HCT116 (cell line): ENCODE results near the gene MYOM1. TPM values are rescaled to one million over a fixed set of nuclear protein-coding genes. Genes with fewer than 3 reads are reported as not detected.

Source experiments
- ATAC-seq: fragments of 200-7000 bp; cut with Tn5 transposase; 2 replicates; pipeline ENCODE4 v1.9.1; 2020; ENCODE audit warnings: mild to moderate bottlenecking, moderate library complexity
- BruUV-seq: library from RNA; stranded (reverse); fragments of 400-500 nt; replicated peaks from 2 replicates; lab custom pipeline; 2021; lab: Mats Ljungman, UMichigan
- CTCF ChIA-PET: fragments of 300-600 bp; sonication (Branson Sonifier 250); formaldehyde crosslinking; loops from one replicate; lab custom pipeline; 2021; ENCODE audit warnings: antibody characterized with exemption; lab: Charles Lee
- POLR2A ChIA-PET: fragments of 300-600, 350-600 bp; sonication (Branson Sonifier 250); formaldehyde crosslinking; loops from one replicate; lab custom pipeline; 2021; ENCODE audit warnings: antibody characterized with exemption; lab: Charles Lee
- RAD21 ChIA-PET, 2 experiments: fragments of 300-600 bp; sonication (Branson Sonifier 250); formaldehyde crosslinking; loops; one replicate each; lab custom pipeline; 2023; ENCODE audit warnings: low total read pairs in 2 of 2; ENCODE audit not compliant: uncharacterized antibody in 2 of 2, unreplicated experiment in 2 of 2, low non-redundant PET in 1 of 2; lab: Charles Lee
- DNase-seq: peaks from one replicate; pipeline ENCODE4 v3.0.0-alpha.2; 2010; ENCODE audit warnings: low read depth, low spot score
- H2AFZ ChIP-seq: fragments of 200-600 bp; shearing (Covaris generic), sonication (generic); 2 replicates; pipeline ENCODE4 v1.6.1; 2017; ENCODE audit warnings: low read depth, mixed run types, mixed read lengths, antibody characterized with exemption, low read length; ENCODE audit not compliant: poor library complexity, severe bottlenecking
- H3K27ac ChIP-seq: 2 replicates; pipeline ENCODE4 v1.5.1; 2012; ENCODE audit warnings: low read depth, low read length
- H3K27me3 ChIP-seq: fragments of 200-600 bp; sonication (generic); 2 replicates; pipeline ENCODE4 v1.6.1; 2016; ENCODE audit warnings: mixed run types, low read length, mixed read lengths; ENCODE audit not compliant: insufficient read depth
- H3K36me3 ChIP-seq, 2 experiments: fragments of 200-500 bp in 1 of 2; fragments of 200-600 bp in 1 of 2; sonication (Bioruptor generic) in 1 of 2; sonication (generic) in 1 of 2; 2 replicates each; pipeline versions ENCODE4 v1.5.1 to v1.6.1; 2014 to 2016; ENCODE audit warnings: low read length in 2 of 2, inconsistent platforms in 1 of 2, mixed read lengths in 1 of 2, mixed run types in 1 of 2; ENCODE audit not compliant: insufficient read depth in 2 of 2, control insufficient read depth in 1 of 2
- H3K4me1 ChIP-seq, 2 experiments: fragments of 200-600 bp in 1 of 2; sonication (generic) in 1 of 2; 2 replicates each; pipeline versions ENCODE4 v1.5.1 to v1.6.1; 2012 to 2017; ENCODE audit warnings: low read length in 2 of 2, inconsistent platforms in 1 of 2, mild to moderate bottlenecking in 1 of 2, mixed read lengths in 1 of 2, mixed run types in 1 of 2, moderate library complexity in 1 of 2; ENCODE audit not compliant: insufficient read depth in 2 of 2, control insufficient read depth in 1 of 2
- H3K4me2 ChIP-seq: fragments of 200-600 bp; sonication (generic); 2 replicates; pipeline ENCODE4 v1.6.1; 2017; ENCODE audit warnings: mixed run types, low read length, mixed read lengths
- H3K4me3 ChIP-seq, 2 experiments: fragments of 200-600 bp in 1 of 2; sonication (generic) in 1 of 2; replicated peaks in 1 of 2; 2 replicates each; pipeline ENCODE4 v1.5.1; 2011 to 2016; ENCODE audit warnings: low read length in 2 of 2, control low read depth in 1 of 2, low read depth in 1 of 2, mild to moderate bottlenecking in 1 of 2, mixed read lengths in 1 of 2, mixed run types in 1 of 2
- H3K79me2 ChIP-seq: fragments of 200-600 bp; sonication (generic); 2 replicates; pipeline ENCODE4 v1.6.1; 2017; ENCODE audit warnings: mild to moderate bottlenecking, mixed run types, low read length, moderate library complexity, mixed read lengths; ENCODE audit not compliant: insufficient read depth
- H3K9ac ChIP-seq: fragments of 200-600 bp; sonication (generic); 2 replicates; pipeline ENCODE4 v1.6.1; 2016; ENCODE audit warnings: low read length, mixed read lengths
- H3K9me2 ChIP-seq: fragments of 200-600 bp; sonication (generic), shearing (Covaris generic); 2 replicates; pipeline ENCODE4 v1.6.1; 2017; ENCODE audit warnings: mixed run types, mild to moderate bottlenecking, moderate library complexity; ENCODE audit not compliant: insufficient read depth
- H3K9me3 ChIP-seq, 2 experiments: fragments of 200-500 bp in 1 of 2; fragments of 200-600 bp in 1 of 2; sonication (Bioruptor generic) in 1 of 2; sonication (generic) in 1 of 2; 2 replicates each; pipeline ENCODE4 v1.6.1; 2014 to 2017; ENCODE audit warnings: low read length in 2 of 2, mixed read lengths in 2 of 2, inconsistent platforms in 1 of 2, low read depth in 1 of 2, mild to moderate bottlenecking in 1 of 2, mixed run types in 1 of 2, moderate library complexity in 1 of 2; ENCODE audit not compliant: control insufficient read depth in 1 of 2, insufficient read depth in 1 of 2
- H4K20me1 ChIP-seq: fragments of 200-600 bp; sonication (generic), shearing (Covaris generic); 2 replicates; pipeline ENCODE4 v1.6.1; 2017; ENCODE audit warnings: mixed run types, mild to moderate bottlenecking, moderate library complexity; ENCODE audit not compliant: insufficient read depth
- ELF1 ChIP-seq: IDR thresholded peaks from 2 replicates; pipeline ENCODE4 v1.6.1; 2012; ENCODE audit warnings: low read depth, borderline replicate concordance
- intact Hi-C: fragments of 100-400 bp; cut with micrococcal nuclease; formaldehyde crosslinking; loops from 2 replicates; pipeline ENCODE4 v1.10.0; 2022
- total RNA-seq: library from RNA; stranded (reverse); gene quantifications from one replicate; pipeline ENCODE4 v1.2.1, GENCODE V29; 2021; ENCODE audit not compliant: unreplicated experiment
- TF ChIP-seq, protein P1 (sequence below): IDR thresholded peaks from 2 replicates; pipeline ENCODE4 v1.6.1; 2012; ENCODE audit warnings: low read depth

MYOM1 gene
- total RNA-seq, 1 experiment from 2014 or later, result 0.52 TPM

DNA sequence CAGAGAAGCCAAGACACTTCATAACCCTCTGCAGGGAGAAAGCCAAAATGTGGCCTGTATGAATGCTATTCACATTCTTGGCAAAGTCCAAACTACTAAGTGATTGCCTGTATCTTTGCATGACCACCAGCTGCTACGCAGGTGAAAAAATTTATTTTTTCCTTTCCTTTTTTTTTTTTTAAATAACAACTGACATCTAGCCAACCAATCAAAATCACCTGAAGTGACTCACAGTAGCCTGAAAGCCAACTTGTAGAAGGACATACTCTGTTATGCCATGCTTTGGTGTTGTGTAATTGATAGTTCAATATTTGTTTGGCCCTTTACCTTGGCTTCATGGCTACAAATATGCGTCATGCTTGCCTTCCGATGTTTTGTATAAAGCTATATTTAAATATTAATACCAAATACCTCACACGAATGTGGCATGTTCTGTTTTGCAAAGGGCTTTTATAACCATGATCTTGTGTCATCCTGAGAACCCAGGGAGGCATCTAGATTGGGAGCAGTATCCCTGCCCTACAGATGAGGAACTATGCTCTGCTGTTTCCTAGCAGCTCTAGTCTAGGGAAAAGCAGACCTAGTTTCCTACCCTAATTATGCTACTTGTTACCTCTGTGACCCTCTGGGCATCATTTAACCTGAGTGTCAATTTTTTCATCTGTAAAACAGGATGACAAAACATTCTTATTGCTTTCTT, 102.1 kb downstream of the MYOM1 start:
- POLR2A ChIA-PET, result no interaction called here
- CTCF ChIA-PET, result interaction anchor here (0.6 to 2.6 kb wide), 2 partner anchors 11 to 34 kb away, joined by 3 to 20 read pairs; no protein-coding TSS in a partner anchor
- no peak overlapping the region for H3K4me2 ChIP-seq

More for the DNA sequence above, 102.1 kb downstream of the MYOM1 start:
- RAD21 ChIA-PET, result no interaction called here
- Histone ChIP-seq H3K36me3 (no peaks in the 10 kb centered on the region), H3K9ac (no peak overlapping the region), H3K9me3 (no peaks in the 10 kb centered on the region), H2AFZ (no peak overlapping the region), H4K20me1 (no peaks in the 10 kb centered on the region; the same call in 1 of the 2 replicates), H3K27me3 (no peaks in the 10 kb centered on the region)
- DNase-seq (no peak), ATAC-seq (no peak)
- no TSS peak for BruUV-seq
- TF ChIP-seq, protein P1, sequence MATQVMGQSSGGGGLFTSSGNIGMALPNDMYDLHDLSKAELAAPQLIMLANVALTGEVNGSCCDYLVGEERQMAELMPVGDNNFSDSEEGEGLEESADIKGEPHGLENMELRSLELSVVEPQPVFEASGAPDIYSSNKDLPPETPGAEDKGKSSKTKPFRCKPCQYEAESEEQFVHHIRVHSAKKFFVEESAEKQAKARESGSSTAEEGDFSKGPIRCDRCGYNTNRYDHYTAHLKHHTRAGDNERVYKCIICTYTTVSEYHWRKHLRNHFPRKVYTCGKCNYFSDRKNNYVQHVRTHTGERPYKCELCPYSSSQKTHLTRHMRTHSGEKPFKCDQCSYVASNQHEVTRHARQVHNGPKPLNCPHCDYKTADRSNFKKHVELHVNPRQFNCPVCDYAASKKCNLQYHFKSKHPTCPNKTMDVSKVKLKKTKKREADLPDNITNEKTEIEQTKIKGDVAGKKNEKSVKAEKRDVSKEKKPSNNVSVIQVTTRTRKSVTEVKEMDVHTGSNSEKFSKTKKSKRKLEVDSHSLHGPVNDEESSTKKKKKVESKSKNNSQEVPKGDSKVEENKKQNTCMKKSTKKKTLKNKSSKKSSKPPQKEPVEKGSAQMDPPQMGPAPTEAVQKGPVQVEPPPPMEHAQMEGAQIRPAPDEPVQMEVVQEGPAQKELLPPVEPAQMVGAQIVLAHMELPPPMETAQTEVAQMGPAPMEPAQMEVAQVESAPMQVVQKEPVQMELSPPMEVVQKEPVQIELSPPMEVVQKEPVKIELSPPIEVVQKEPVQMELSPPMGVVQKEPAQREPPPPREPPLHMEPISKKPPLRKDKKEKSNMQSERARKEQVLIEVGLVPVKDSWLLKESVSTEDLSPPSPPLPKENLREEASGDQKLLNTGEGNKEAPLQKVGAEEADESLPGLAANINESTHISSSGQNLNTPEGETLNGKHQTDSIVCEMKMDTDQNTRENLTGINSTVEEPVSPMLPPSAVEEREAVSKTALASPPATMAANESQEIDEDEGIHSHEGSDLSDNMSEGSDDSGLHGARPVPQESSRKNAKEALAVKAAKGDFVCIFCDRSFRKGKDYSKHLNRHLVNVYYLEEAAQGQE, result no peak
- TF ChIP-seq ELF1, result no peak
- TF ChIP-seq, all 23 proteins: peak for 0
- Histone ChIP-seq H3K9me2 (no peaks in the 10 kb centered on the region), H3K79me2 (no peaks in the 10 kb centered on the region), H3K27ac (no peak overlapping the region), H3K4me1 (peaks cover 0 to 8% of the 10 kb centered on the region in 2 experiments; a peak in 2 of 4 replicates), H3K4me3 (no peak overlapping the region)
- intact Hi-C loops, result no loop called here
